Left lobe of liver (tissue), 2 donors: Measurements from ENCODE around the gene NXF1. TPM values are rescaled to one million over a fixed set of nuclear protein-coding genes. Genes with fewer than 3 reads are reported as not detected.

Experiments used
- ATAC-seq: fragments of 200-7000 bp; cut with Tn5 transposase; one replicate; pipeline ENCODE4 v1.9.1; 2020; ENCODE audit warnings: mild to moderate bottlenecking, moderate library complexity
- DNase-seq: peaks from one replicate; pipeline ENCODE4 v3.0.0-alpha.2; 2020; ENCODE audit warnings: low spot score
- total RNA-seq: library from RNA; stranded (reverse); gene quantifications from one replicate; pipeline ENCODE4 v1.2.1, GENCODE V29; 2021
- donor health status: DM: no; HTN: no; CAD: no; lungs with moderate emphysema.
- donor health status: DM: no; HTN: yes; CAD: no.

Gene NXF1
- total RNA-seq, 1 donor from 2014 or later, result 42.8 TPM

DNA sequence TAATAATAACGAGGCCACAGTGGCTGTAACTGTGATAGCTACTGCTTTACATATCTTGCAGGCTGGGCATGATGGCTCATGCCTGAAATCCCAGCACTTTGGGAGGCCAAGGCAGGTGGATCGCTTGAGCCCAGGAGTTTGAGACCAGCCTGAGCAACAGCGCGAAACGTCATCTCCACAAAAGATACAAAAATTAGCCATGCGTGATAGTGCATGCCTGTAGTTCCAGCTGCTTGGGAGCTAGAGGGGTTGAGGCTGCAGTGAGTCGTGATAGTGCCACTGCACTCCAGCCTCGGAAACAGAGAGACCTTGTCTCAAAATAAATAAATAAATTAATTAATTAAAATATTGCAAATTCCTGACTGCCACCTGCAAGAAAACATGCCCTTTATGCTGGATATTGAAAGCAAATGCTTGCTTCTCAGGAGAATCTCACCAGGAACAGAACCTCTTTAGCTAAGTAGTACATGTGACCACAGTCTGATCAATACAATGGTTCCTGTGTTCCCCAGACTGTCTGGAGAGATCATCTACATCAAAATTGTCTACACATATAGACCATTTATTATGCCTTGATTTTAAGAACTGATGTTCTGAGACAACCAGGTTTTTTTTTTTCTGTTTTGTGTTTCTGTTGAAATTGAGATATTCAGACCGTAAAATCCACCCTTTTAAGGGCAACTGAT, 57.6 kb downstream of the NXF1 start:
- no peak for DNase-seq
- ATAC-seq, result no peak

Other genes with a start within 250 kb of the NXF1 start
- 441 TPM for gene EEF1G, start 231.5 kb downstream of the NXF1 start, total RNA-seq
- 32.6 TPM for gene TUT1, start 213.9 kb downstream of the NXF1 start, total RNA-seq
- 24.4 TPM for gene MTA2, start 203.6 kb downstream of the NXF1 start, total RNA-seq
- 29.9 TPM for gene EML3, start 192.7 kb downstream of the NXF1 start, total RNA-seq
- 1.1 TPM for gene ROM1, start 192.2 kb downstream of the NXF1 start, total RNA-seq
- gene B3GAT3, start 183.5 kb downstream of the NXF1 start, total RNA-seq, result 16.8 TPM
- gene GANAB, start 158.8 kb downstream of the NXF1 start, total RNA-seq, result 220 TPM
- gene INTS5, start 152.1 kb downstream of the NXF1 start, total RNA-seq, result 12.8 TPM
- 30.4 TPM for gene C11orf98, start 140.2 kb downstream of the NXF1 start, total RNA-seq
- 3.4 TPM for gene CSKMT, start 140.1 kb downstream of the NXF1 start, total RNA-seq
- gene UQCC3, start 133.8 kb downstream of the NXF1 start, total RNA-seq, result 4.9 TPM
- gene LBHD1, start 133.2 kb downstream of the NXF1 start, total RNA-seq, result 3.3 TPM
- 30.5 TPM for gene UBXN1, start 126.4 kb downstream of the NXF1 start, total RNA-seq
- not detected for gene LRRN4CL, start 115.9 kb downstream of the NXF1 start, total RNA-seq
- gene BSCL2, start 98.0 kb downstream of the NXF1 start, total RNA-seq, result 35.1 TPM
- 0.20 TPM for gene GNG3, start 97.8 kb downstream of the NXF1 start, total RNA-seq
- gene HNRNPUL2, start 78.0 kb downstream of the NXF1 start, total RNA-seq, result 13.7 TPM
- 11.2 TPM for gene TTC9C, start 77.0 kb downstream of the NXF1 start, total RNA-seq
- 5.5 TPM for gene ZBTB3, start 51.3 kb downstream of the NXF1 start, total RNA-seq
- gene POLR2G, start 43.9 kb downstream of the NXF1 start, total RNA-seq, result 22.7 TPM
- gene TAF6L, start 34.0 kb downstream of the NXF1 start, total RNA-seq, result 22.9 TPM
- gene TMEM179B, start 18.0 kb downstream of the NXF1 start, total RNA-seq, result 27.5 TPM
- gene TMEM223, start 13.4 kb downstream of the NXF1 start, total RNA-seq, result 7.6 TPM
- 23.8 TPM for gene STX5, start 26.6 kb upstream of the NXF1 start, total RNA-seq
- gene TEX54, start 27.4 kb upstream of the NXF1 start, total RNA-seq, result not detected
- 20.5 TPM for gene WDR74, start 34.1 kb upstream of the NXF1 start, total RNA-seq
- 64.8 TPM for gene SLC3A2, start 75.5 kb upstream of the NXF1 start, total RNA-seq
- gene CHRM1, start 115.9 kb upstream of the NXF1 start, total RNA-seq, result not detected
- not detected for gene SLC22A6, start 179.5 kb upstream of the NXF1 start, total RNA-seq
- gene SLC22A8, start 210.4 kb upstream of the NXF1 start, total RNA-seq, result not detected